ENCODE results near the gene HPSE2. TPM values are rescaled to one million over a fixed set of nuclear protein-coding genes. Genes with fewer than 3 reads are reported as not detected.

HPSE2 gene
- polyA plus RNA-seq, 1 of the 3 experiments (the other 2 are of a cell fraction) = not detected

GRCh38 chr10:99207340-99207739 is 28.3 kb downstream of the HPSE2 start:
- H2AFZ ChIP-seq (ENCODE audit: low read depth) = no peak overlapping the region
- H3K79me2 ChIP-seq (ENCODE audit: insufficient read depth) = no peaks in the 10 kb centered on the region
- no peak overlapping the region for H3K4me2 ChIP-seq
- no peaks in the 10 kb centered on the region for H3F3A ChIP-seq (replicated peaks; ENCODE audit: insufficient read depth)
- no peaks in the 10 kb centered on the region for H3K9me2 ChIP-seq
- ChIA-PET POLR2A (no interaction called here), CTCF (interaction anchor here (1.0 kb wide), 2 partner anchors 20 to 165 kb away, joined by 3 read pairs; no protein-coding TSS in a partner anchor)
- H4K20me1 ChIP-seq (ENCODE audit: insufficient read depth) = no peaks in the 10 kb centered on the region
- 2% methylated on average over 3 of the region's 3 CpGs for WGBS (ENCODE audit: low lambda C conversion rate)
- H3K36me3 ChIP-seq (replicated peaks in 1 of 2; ENCODE audit: control insufficient read depth in 1 of 2, insufficient read depth in 2 of 2, low read length in 1 of 2) = no peaks in the 10 kb centered on the region
- H3K9ac ChIP-seq = no peak overlapping the region
- H3K27me3 ChIP-seq (ENCODE audit: insufficient read depth) = no peaks in the 10 kb centered on the region
- TF ChIP-seq JUND (IDR thresholded peaks at IDR 0.05) (no peak), IRF3 (IDR thresholded peaks at IDR 0.05; ENCODE audit: low read depth, low read length) (no peak), PBX3 (IDR thresholded peaks at IDR 0.05) (no peak), FOSL2 (IDR thresholded peaks at IDR 0.05; ENCODE audit: borderline replicate concordance, low read depth) (no peak), GATA2 (CRISPR knock-in tag; IDR thresholded peaks at IDR 0.05) (no peak), RAD21 (IDR thresholded peaks at IDR 0.05; ENCODE audit: low read length) (no peak), NFIC (IDR thresholded peaks at IDR 0.05; ENCODE audit: borderline replicate concordance) (no peak), FOXM1 (IDR thresholded peaks at IDR 0.05; ENCODE audit: low read depth) (no peak), CHD2 (IDR thresholded peaks at IDR 0.05; ENCODE audit: low read length, partially characterized antibody) (no peak), SMC3 (IDR thresholded peaks at IDR 0.05; ENCODE audit: low read depth, low read length) (no peak), USF1 (IDR thresholded peaks at IDR 0.05; ENCODE audit: borderline replicate concordance, low read depth) (no peak), REST (IDR thresholded peaks at IDR 0.05; ENCODE audit: low read depth, low read length) (no peak), MXI1 (IDR thresholded peaks at IDR 0.05; ENCODE audit: low read depth, low read length) (no peak)
- no peak overlapping the region for H3K4me3 ChIP-seq (ENCODE audit: low read depth in 2 of 2, low read length in 1 of 2)
- H3K27ac ChIP-seq (ENCODE audit: low read depth in 2 of 2, low read length in 1 of 2) = no peak overlapping the region
- no peak for DNase-seq
- H3K4me1 ChIP-seq (ENCODE audit: control insufficient read depth in 1 of 2, insufficient read depth in 2 of 2, low read depth in 1 of 2, low read length in 1 of 2) = no peaks in the 10 kb centered on the region
- no peaks in the 10 kb centered on the region for H3K9me3 ChIP-seq

Data from SK-N-SH (cell line).